H1 (cell line): Measurements from ENCODE around the gene PTPN21. TPM values are rescaled to one million over a fixed set of nuclear protein-coding genes. Genes with fewer than 3 reads are reported as not detected.

Experiments
- ASH2L ChIP-seq: fragments of 200-600, 300-600 bp; sonication (generic); IDR thresholded peaks from one replicate; pipeline ENCODE4 v1.7.1; 2017; ENCODE audit warnings: low read length
- CHD2 ChIP-seq: IDR thresholded peaks from 2 replicates; pipeline ENCODE4 v1.6.1; 2012; ENCODE audit warnings: low read length, improper control_type of control experiment
- EP300 ChIP-seq, 2 experiments: IDR thresholded peaks; 1 replicate in 1 of 2; 2 replicates in 1 of 2; pipeline ENCODE4 v1.6.1; 2011 to 2012; ENCODE audit warnings: low read depth in 2 of 2, low read length in 2 of 2, mild to moderate bottlenecking in 2 of 2, borderline replicate concordance in 1 of 2, inconsistent platforms in 1 of 2, moderate library complexity in 1 of 2
- HDAC2 ChIP-seq, 2 experiments: fragments of 300-600 bp in 1 of 2; sonication (generic) in 1 of 2; IDR thresholded peaks; 2 replicates each; pipeline ENCODE4 v1.6.1; 2011 to 2012; ENCODE audit warnings: low read depth in 2 of 2, low read length in 2 of 2, mild to moderate bottlenecking in 2 of 2, moderate library complexity in 2 of 2, borderline replicate concordance in 1 of 2, inconsistent platforms in 1 of 2
- MAFK ChIP-seq: IDR thresholded peaks from 2 replicates; pipeline ENCODE4 v1.6.1; 2012; ENCODE audit warnings: low read depth, mild to moderate bottlenecking, improper control_type of control experiment, low read length
- SIRT6 ChIP-seq: IDR thresholded peaks from one replicate; pipeline ENCODE4 v1.7.1; 2012; ENCODE audit warnings: low read length, inconsistent platforms
- polyA plus RNA-seq, 7 experiments: library from polyadenylated mRNA; depleted of rRNA in 3 of 7; stranded (reverse) in 5 of 7; unstranded in 2 of 7; fragments of >200 nt in 5 of 7; fragments of 200-250 nt in 2 of 7; gene quantifications; 1 replicate in 5 of 7; 2 replicates in 1 of 7; 4 replicates in 1 of 7; pipeline versions ENCODE4 v1.2.1 to v1.2.3, GENCODE V29; 2011 to 2013; ENCODE audit warnings: missing spikeins in 2 of 7, mixed read lengths in 2 of 7
- total RNA-seq: library from RNA; stranded (reverse); fragmentation: NEBNext Ultra II Directional; extraction: Animal tissue kit (Norgen Biotek cat#: 25700); gene quantifications from 2 replicates; pipeline ENCODE4 v1.2.1, GENCODE V29; 2021

PTPN21 gene
- total and polyA plus RNA-seq, 2 of the 8 experiments (the other 6 are each of a cell fraction or from before 2014, with no cell fraction given), result 6.5 to 16.1 TPM

DNA sequence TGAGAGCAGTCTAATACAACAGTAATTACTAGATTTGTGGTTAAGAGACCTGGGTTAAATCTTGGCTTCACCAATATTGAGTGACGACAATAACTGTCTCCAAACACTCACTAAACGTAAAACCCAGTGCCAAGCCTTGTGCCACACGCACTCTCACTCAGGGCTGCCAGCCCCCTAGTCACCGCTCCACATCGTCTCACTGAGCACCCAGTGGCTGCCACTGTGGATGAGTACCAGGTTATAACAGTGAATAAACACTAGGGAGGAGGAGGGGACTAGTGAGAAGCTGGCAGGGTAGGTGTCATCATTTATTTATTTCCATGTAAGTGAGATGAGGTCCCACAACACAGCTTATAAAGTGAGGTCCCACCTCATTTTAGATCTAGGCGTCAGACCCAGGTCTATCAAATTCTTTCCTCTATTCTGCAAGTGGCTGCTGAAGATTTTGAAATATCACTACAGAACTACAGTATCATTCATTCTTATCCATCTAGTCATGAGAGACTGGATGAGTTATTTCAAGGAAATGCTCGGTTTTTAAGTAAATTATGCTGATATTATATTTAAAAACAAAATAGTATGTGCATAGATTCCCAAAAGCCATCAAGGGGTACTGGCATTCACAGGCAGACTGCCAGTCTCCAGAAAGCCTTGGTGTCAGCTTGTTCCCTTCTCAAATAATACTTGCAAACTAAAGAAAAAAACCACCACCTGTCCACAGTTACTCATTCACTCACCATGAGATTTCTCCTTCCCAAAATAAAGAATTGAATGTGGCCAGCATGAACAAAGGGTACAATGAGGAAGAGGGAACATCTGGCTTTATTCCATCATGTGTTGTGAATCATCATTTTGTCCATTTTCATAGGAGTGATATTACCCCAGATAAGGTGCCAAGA lies 84.0 kb downstream of the PTPN21 start (continued):
- no peak for TF ChIP-seq CHD2
- TF ChIP-seq SIRT6, result no peak
- TF ChIP-seq HDAC2 (IDR thresholded peaks at IDR 0.05; ENCODE audit: borderline replicate concordance in 1 of 2, low read depth in 2 of 2, low read length in 2 of 2), result no peak
- TF ChIP-seq EP300 (IDR thresholded peaks at IDR 0.05; ENCODE audit: borderline replicate concordance in 1 of 2, low read depth in 2 of 2, low read length in 2 of 2), result no peak
- TF ChIP-seq MAFK, result no peak
- TF ChIP-seq ASH2L, result no peak
